Activated CD4-positive, alpha-beta memory T cell treated with anti-CD3 and anti-CD28 coated beads for 36 hours (primary cell): ENCODE results near the gene HAL. TPM values are rescaled to one million over a fixed set of nuclear protein-coding genes. Genes with fewer than 3 reads are reported as not detected.

Source experiments
- CTCF ChIA-PET: fragments of 350-600 bp; sonication (Branson Sonifier 250); formaldehyde crosslinking; loops from one replicate; lab custom pipeline; 2021; ENCODE audit warnings: antibody characterized with exemption, inconsistent platforms; lab: Charles Lee
- POLR2A ChIA-PET: fragments of 350-600 bp; sonication (Branson Sonifier 250); formaldehyde crosslinking; loops from one replicate; lab custom pipeline; 2021; ENCODE audit warnings: antibody characterized with exemption; lab: Charles Lee
- DNase-seq: peaks from one replicate; pipeline ENCODE4 v3.0.0-alpha.2; 2020
- H3K27ac Mint-ChIP-seq: one replicate; pipeline ENCODE4 v1.8.0; 2021; ENCODE audit warnings: mixed read lengths
- H3K27me3 Mint-ChIP-seq: one replicate; pipeline ENCODE4 v1.8.0; 2021; ENCODE audit warnings: mixed read lengths
- H3K36me3 Mint-ChIP-seq: one replicate; pipeline ENCODE4 v1.8.0; 2021; ENCODE audit warnings: mixed read lengths
- H3K4me1 Mint-ChIP-seq: one replicate; pipeline ENCODE4 v1.8.0; 2021; ENCODE audit warnings: low read depth, mixed read lengths
- H3K4me3 Mint-ChIP-seq: one replicate; pipeline ENCODE4 v1.8.0; 2021; ENCODE audit warnings: mild to moderate bottlenecking, mixed read lengths
- H3K9me3 Mint-ChIP-seq: one replicate; pipeline ENCODE4 v1.8.0; 2021; ENCODE audit warnings: mixed read lengths
- intact Hi-C: fragments of 100-400 bp; cut with micrococcal nuclease; formaldehyde crosslinking; loops from one replicate; pipeline ENCODE4 v1.15.1; 2023
- total RNA-seq, 2 experiments: library from RNA; stranded (reverse); gene quantifications; one replicate each; pipeline ENCODE4 v1.2.3, GENCODE V29; 2021

HAL gene
- total RNA-seq, 2 experiments from 2014 or later = 0.12 to 0.36 TPM

DNA sequence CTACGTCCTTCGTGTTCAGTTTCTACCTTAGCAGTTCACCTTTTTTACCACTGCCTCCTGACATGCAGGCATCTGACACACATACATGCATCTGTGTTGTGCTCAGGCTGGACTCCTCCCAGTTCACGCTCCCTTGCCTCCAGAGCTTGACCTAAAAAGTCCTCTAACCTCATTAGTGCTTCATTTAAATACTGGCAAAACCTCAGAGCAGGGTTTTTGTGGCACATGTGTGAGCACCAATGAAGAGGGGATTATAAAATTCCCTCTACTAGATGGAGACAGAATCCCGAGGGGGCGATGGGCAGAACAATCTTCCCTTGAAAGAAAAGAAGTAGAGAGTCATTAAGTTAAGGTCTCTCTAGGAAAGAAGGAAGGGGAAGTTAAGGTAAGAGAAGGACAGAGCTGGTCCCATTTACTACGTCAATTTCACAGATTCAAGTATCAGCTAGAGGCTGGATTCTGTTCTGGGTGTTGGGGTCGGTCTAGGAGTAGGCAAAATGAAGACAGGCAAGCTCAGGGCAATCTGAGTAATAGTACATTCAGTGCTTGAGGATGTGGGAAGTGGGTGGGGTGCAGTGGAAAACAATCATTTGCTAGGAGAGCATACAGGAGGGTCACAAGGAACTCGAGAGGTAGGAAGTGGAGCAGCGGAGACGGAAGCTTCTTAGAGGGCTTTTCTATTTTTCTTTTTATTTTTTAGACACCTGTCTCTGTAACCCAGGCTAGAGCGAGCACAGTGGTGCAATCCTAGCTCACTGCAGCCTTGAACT is 7.5 kb downstream of the HAL start:
- CTCF ChIA-PET = interaction anchor here (1.5 kb wide), 1 partner anchor 10 kb away, joined by 7 read pairs; no protein-coding TSS in a partner anchor
- intact Hi-C loops = no loop called here
- no peaks in the 10 kb centered on the region for H3K36me3 Mint-ChIP-seq
- DNase-seq = no peak
- H3K4me3 Mint-ChIP-seq = no peak overlapping the region
- no peak overlapping the region for H3K27ac Mint-ChIP-seq
- no peaks in the 10 kb centered on the region for H3K4me1 Mint-ChIP-seq
- POLR2A ChIA-PET = no interaction called here
- H3K27me3 Mint-ChIP-seq = no peaks in the 10 kb centered on the region
- no peaks in the 10 kb centered on the region for H3K9me3 Mint-ChIP-seq

GRCh38 chr12:95986635-95987570 is 9.2 kb downstream of the HAL start:
- H3K27me3 Mint-ChIP-seq = no peaks in the 10 kb centered on the region
- H3K4me1 Mint-ChIP-seq = no peaks in the 10 kb centered on the region
- H3K4me3 Mint-ChIP-seq = no peak overlapping the region
- CTCF ChIA-PET = interaction anchor here (0.6 to 1.6 kb wide), 3 partner anchors 68 to 258 kb away, joined by 3 read pairs; no protein-coding TSS in a partner anchor
- intact Hi-C loops = no loop called here
- no peak overlapping the region for H3K27ac Mint-ChIP-seq
- POLR2A ChIA-PET = no interaction called here
- DNase-seq = no peak
- H3K36me3 Mint-ChIP-seq = no peaks in the 10 kb centered on the region
- no peaks in the 10 kb centered on the region for H3K9me3 Mint-ChIP-seq

DNA sequence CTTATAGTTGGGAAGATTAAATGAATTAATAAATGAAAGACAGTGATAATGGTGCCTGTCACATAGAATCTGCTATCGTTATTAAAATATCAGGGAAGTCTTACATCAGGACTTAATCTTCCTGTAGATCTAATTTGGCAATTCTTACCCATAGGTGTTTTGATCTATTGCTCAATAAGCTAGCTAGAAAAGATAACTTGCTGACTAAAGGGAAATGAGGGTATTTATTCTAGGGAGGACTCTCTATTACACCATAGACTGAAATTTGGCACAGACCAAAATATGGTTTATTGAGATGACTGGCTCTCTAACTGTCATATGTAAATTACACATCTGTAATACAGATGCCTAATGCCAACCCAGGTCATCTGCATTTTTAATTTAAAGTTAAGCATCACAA is 11.5 kb downstream of the HAL start:
- Mint-ChIP-seq H3K4me3 (no peak overlapping the region), H3K27ac (no peak overlapping the region), H3K36me3 (no peaks in the 10 kb centered on the region), H3K9me3 (no peaks in the 10 kb centered on the region), H3K4me1 (no peaks in the 10 kb centered on the region), H3K27me3 (no peaks in the 10 kb centered on the region)
- POLR2A ChIA-PET = no interaction called here
- intact Hi-C loops = no loop called here
- CTCF ChIA-PET = no interaction called here
- DNase-seq = no peak

DNA sequence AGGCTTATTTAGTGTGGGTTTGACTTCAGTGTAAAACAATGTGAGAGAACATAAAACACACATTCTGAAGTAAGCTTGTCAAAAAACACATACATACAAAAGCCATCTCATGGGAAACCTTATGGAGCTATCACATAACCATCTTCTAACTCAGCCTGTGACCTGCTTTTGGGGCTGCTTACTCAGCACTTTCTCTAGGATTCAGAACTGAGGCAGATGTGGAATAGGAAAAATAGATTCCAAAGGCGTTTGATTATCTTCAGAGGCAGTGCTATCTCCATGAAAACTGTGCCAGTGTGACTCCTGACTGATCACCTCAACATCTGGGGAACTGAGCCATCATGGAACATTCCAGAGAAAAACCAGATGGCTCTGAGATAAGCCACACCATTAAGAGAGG is 13.5 kb downstream of the HAL start:
- H3K27ac Mint-ChIP-seq = no peak overlapping the region
- POLR2A ChIA-PET = no interaction called here
- no peaks in the 10 kb centered on the region for H3K27me3 Mint-ChIP-seq
- H3K9me3 Mint-ChIP-seq = no peaks in the 10 kb centered on the region
- CTCF ChIA-PET = no interaction called here
- no peaks in the 10 kb centered on the region for H3K4me1 Mint-ChIP-seq
- no peaks in the 10 kb centered on the region for H3K36me3 Mint-ChIP-seq
- no peak overlapping the region for H3K4me3 Mint-ChIP-seq
- intact Hi-C loops = no loop called here
- no peak for DNase-seq

DNA sequence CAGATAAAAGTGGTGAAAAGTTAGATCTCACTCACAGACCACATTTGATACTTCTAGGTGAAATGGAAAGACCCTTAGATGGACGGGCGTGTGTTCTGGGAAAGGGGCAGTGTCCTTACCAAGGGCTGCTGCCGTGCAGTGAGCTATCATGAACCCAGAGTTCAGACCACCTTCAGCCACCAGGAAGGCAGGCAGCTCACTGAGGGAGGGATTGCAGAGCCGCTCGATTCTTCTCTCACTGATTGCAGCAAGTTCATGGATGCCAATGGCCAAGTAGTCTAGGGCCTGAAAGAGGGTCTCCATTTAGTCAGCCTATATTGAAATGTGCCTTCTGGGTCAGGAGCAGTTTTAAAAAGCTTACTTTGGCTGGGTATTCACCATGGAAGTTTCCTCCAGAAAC is 15.7 kb downstream of the HAL start:
- Mint-ChIP-seq H3K9me3 (no peaks in the 10 kb centered on the region), H3K4me1 (no peaks in the 10 kb centered on the region), H3K27me3 (no peaks in the 10 kb centered on the region), H3K36me3 (no peaks in the 10 kb centered on the region), H3K4me3 (no peak overlapping the region), H3K27ac (no peak overlapping the region)
- no peak for DNase-seq
- POLR2A ChIA-PET = no interaction called here
- intact Hi-C loops = no loop called here
- CTCF ChIA-PET = interaction anchor here (1.0 to 2.4 kb wide), 2 partner anchors 18 to 62 kb away, joined by 4 to 7 read pairs; no protein-coding TSS in a partner anchor

DNA sequence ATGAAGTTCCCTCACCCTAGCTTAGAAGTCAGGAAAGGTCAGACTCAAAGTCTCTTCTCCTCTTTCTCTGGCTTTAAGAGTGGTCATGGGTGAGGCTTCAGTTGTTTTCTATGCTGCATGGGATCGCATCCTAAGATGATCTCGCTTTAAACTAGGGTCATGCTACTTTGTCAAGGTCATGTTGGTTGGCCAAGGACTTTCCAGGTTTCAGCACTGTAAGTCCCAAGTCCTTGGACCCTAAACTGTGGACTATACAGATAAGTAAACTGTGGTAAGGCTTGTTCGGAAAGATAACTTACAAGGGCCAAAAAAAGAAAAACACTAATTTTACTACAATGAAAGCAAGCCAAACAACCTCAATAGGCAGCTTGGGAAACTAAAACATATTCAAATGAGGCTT is 17.4 kb downstream of the HAL start:
- Mint-ChIP-seq H3K9me3 (no peaks in the 10 kb centered on the region), H3K36me3 (no peaks in the 10 kb centered on the region), H3K27me3 (no peaks in the 10 kb centered on the region), H3K4me3 (no peak overlapping the region), H3K4me1 (no peaks in the 10 kb centered on the region), H3K27ac (no peak overlapping the region)
- intact Hi-C loops = no loop called here
- DNase-seq = no peak
- POLR2A ChIA-PET = no interaction called here
- CTCF ChIA-PET = interaction anchor here (2.4 kb wide), 1 partner anchor 20 kb away, joined by 7 read pairs; no protein-coding TSS in a partner anchor

DNA sequence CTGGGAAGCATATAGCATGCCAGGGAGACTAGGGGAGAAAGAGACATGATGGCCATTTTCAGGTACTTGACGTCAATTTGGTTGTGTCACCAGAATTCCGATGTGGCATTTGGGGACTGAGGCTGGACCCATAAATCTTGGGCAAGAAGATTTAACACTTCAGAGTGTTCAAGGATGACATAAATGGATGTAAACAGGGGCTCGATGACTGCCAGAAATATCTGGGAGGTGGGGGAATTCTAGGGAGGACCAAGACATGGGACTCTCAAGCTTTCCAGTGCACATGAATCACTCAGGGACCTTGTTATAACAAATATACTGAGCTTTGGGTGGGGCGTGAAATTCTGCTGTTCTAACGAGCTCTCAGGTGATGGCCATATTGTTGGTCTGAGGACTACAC is 17.8 kb downstream of the HAL start:
- ChIA-PET CTCF (interaction anchor here (2.4 kb wide), 1 partner anchor 20 kb away, joined by 7 read pairs; no protein-coding TSS in a partner anchor), POLR2A (no interaction called here)
- intact Hi-C loops = no loop called here
- no peak overlapping the region for H3K27ac Mint-ChIP-seq
- H3K4me1 Mint-ChIP-seq = no peaks in the 10 kb centered on the region
- no peaks in the 10 kb centered on the region for H3K27me3 Mint-ChIP-seq
- no peak overlapping the region for H3K4me3 Mint-ChIP-seq
- no peaks in the 10 kb centered on the region for H3K36me3 Mint-ChIP-seq
- no peak for DNase-seq
- H3K9me3 Mint-ChIP-seq = no peaks in the 10 kb centered on the region

DNA sequence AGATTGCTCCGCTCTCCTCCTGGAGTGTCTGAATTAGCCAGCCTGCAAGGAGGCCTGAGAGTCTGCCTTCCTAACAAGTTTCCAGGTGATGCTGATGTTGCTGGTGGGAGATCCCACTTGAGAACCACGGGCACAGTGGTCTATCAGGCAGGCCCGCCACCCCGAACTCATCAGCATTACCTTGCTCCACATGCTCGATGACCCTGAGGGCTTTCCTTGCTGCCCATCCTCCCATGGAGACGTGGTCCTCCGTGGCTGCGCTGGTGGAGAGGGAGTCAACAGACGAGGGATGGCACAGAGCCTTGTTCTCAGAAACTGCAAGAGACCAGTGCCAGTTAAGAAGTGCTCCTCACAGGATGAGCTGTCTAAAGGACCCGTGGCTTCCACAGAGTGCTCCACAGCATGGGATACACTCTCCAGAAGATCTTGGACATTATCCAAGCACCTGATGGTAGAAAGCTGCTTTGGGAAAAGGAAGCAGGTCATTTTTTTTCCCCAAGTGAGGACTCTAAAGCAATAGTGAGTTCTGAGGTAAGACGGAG is 18.3 kb downstream of the HAL start:
- POLR2A ChIA-PET = no interaction called here
- Mint-ChIP-seq H3K27ac (no peak overlapping the region), H3K4me3 (no peak overlapping the region), H3K9me3 (no peaks in the 10 kb centered on the region), H3K4me1 (no peaks in the 10 kb centered on the region), H3K27me3 (no peaks in the 10 kb centered on the region), H3K36me3 (no peaks in the 10 kb centered on the region)
- CTCF ChIA-PET = interaction anchor here (2.4 kb wide), 1 partner anchor 21 kb away, joined by 7 read pairs; no protein-coding TSS in a partner anchor
- no peak for DNase-seq
- intact Hi-C loops = no loop called here

GRCh38 chr12:95976416-95976832 is 19.7 kb downstream of the HAL start:
- intact Hi-C loops = no loop called here
- no peaks in the 10 kb centered on the region for H3K36me3 Mint-ChIP-seq
- H3K27me3 Mint-ChIP-seq = no peaks in the 10 kb centered on the region
- CTCF ChIA-PET = no interaction called here
- no peaks in the 10 kb centered on the region for H3K4me1 Mint-ChIP-seq
- no peak for DNase-seq
- POLR2A ChIA-PET = no interaction called here
- H3K9me3 Mint-ChIP-seq = no peaks in the 10 kb centered on the region
- no peak overlapping the region for H3K27ac Mint-ChIP-seq
- no peak overlapping the region for H3K4me3 Mint-ChIP-seq

- Mint-ChIP-seq H3K9me3 (no peaks in the 10 kb centered on the region), H3K27me3 (no peaks in the 10 kb centered on the region), H3K27ac (no peak overlapping the region), H3K4me3 (no peak overlapping the region), H3K4me1 (no peaks in the 10 kb centered on the region), H3K36me3 (no peaks in the 10 kb centered on the region)
- POLR2A ChIA-PET = no interaction called here
- intact Hi-C loops = no loop called here
- CTCF ChIA-PET = no interaction called here
- no peak for DNase-seq
Measured at GRCh38 chr12:95975491-95975890, 20.7 kb downstream of the HAL start.

DNA sequence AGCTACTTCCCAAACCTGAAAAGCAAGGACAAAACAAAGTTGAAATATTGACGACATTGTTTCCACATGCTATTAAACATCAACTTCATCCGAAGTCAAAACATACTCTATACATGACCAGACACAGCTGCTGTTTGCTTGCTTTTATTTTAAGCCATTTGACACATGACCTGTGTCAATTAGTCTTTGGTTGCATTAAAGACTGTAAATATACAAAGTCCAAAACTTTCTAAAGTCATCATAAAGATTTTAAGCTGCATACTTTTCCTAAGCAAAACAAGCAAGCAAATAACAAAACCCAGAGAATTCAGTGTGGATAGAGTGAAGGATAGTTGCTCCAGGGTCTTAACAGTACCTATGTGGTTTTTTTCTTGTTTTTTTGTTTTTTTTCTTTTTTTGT is 21.8 kb downstream of the HAL start:
- intact Hi-C loops = no loop called here
- ChIA-PET POLR2A (no interaction called here), CTCF (no interaction called here)
- H3K36me3 Mint-ChIP-seq = no peaks in the 10 kb centered on the region
- no peaks in the 10 kb centered on the region for H3K4me1 Mint-ChIP-seq
- no peak for DNase-seq
- H3K9me3 Mint-ChIP-seq = no peaks in the 10 kb centered on the region
- H3K4me3 Mint-ChIP-seq = no peak overlapping the region
- no peak overlapping the region for H3K27ac Mint-ChIP-seq
- no peaks in the 10 kb centered on the region for H3K27me3 Mint-ChIP-seq

- intact Hi-C loops = no loop called here
- no peaks in the 10 kb centered on the region for H3K9me3 Mint-ChIP-seq
- no peak overlapping the region for H3K4me3 Mint-ChIP-seq
- H3K27ac Mint-ChIP-seq = no peak overlapping the region
- no peaks in the 10 kb centered on the region for H3K36me3 Mint-ChIP-seq
- ChIA-PET POLR2A (no interaction called here), CTCF (no interaction called here)
- H3K4me1 Mint-ChIP-seq = no peaks in the 10 kb centered on the region
- DNase-seq = no peak
- no peaks in the 10 kb centered on the region for H3K27me3 Mint-ChIP-seq
Measured at GRCh38 chr12:95972832-95973456, 23.2 kb downstream of the HAL start.
